HepG2 (cell line): ENCODE measurements around the gene NFRKB. TPM values are rescaled to one million over a fixed set of nuclear protein-coding genes. Genes with fewer than 3 reads are reported as not detected.

Experiments used
- ATAC-seq: fragments of 200-7000 bp; cut with Tn5 transposase; 3 replicates; pipeline ENCODE4 v1.9.1; 2020; ENCODE audit warnings: mild to moderate bottlenecking, moderate library complexity
- BruUV-seq: library from RNA; stranded (reverse); fragments of 400-500 nt; replicated peaks from 2 replicates; lab custom pipeline; 2021; lab: Mats Ljungman, UMichigan
- CTCF ChIA-PET: fragments of 300-600 bp; formaldehyde crosslinking; extraction: SDS; loops from one replicate; lab custom pipeline; 2021; ENCODE audit warnings: low total read pairs, inconsistent platforms, low intra/inter-chr PET ratio; lab: Yijun Ruan, JAX
- POLR2A ChIA-PET: fragments of 350-600 bp; sonication (Branson Sonifier 250); formaldehyde crosslinking; loops from one replicate; lab custom pipeline; 2020; ENCODE audit warnings: antibody characterized with exemption, inconsistent platforms; lab: Yijun Ruan, JAX
- DNase-seq: peaks from one replicate; pipeline ENCODE4 v3.0.0-alpha.2; 2015; ENCODE audit warnings: low spot score
- FAIRE-seq: peaks from 3 replicates; lab custom pipeline; 2011; peaks lifted over from hg19 to GRCh38; lab: Jason Lieb, UNC
- H2AFZ ChIP-seq: one replicate; pipeline ENCODE4 v1.6.1; 2011; ENCODE audit warnings: low read length, inconsistent platforms
- H3K27ac ChIP-seq: fragments of 300-600 bp; 3 replicates; pipeline ENCODE4 v1.8.0; 2011; ENCODE audit warnings: mixed run types, mild to moderate bottlenecking, mixed read lengths, low read length, inconsistent platforms; ENCODE audit not compliant: insufficient read depth; ENCODE audit errors: extremely low read length
- H3K27me3 ChIP-seq, 2 experiments: fragments of 200-600 bp in 1 of 2; 2 replicates in 1 of 2; 3 replicates in 1 of 2; pipeline versions ENCODE4 v1.6.0 to v1.8.0; 2011; ENCODE audit warnings: low read length in 2 of 2, mild to moderate bottlenecking in 2 of 2, moderate library complexity in 2 of 2, inconsistent platforms in 1 of 2; ENCODE audit not compliant: insufficient read depth in 2 of 2, control insufficient read depth in 1 of 2
- H3K36me3 ChIP-seq, 2 experiments: fragments of 200-600 bp in 1 of 2; replicated peaks in 1 of 2; 2 replicates in 1 of 2; 3 replicates in 1 of 2; pipeline versions ENCODE4 v1.5.1 to v1.8.0; 2011; ENCODE audit warnings: low read length in 2 of 2, inconsistent platforms in 1 of 2; ENCODE audit not compliant: insufficient read depth in 2 of 2, control insufficient read depth in 1 of 2
- H3K4me1 ChIP-seq: 2 replicates; pipeline ENCODE4 v1.5.1; 2012; ENCODE audit warnings: low read length, inconsistent platforms; ENCODE audit not compliant: insufficient read depth
- H3K4me2 ChIP-seq: 2 replicates; pipeline ENCODE4 v1.6.0; 2011; ENCODE audit warnings: low read depth, low read length, inconsistent platforms
- H3K4me3 ChIP-seq, 3 experiments: fragments of 200-600 bp in 1 of 3; sonication (generic), shearing (Covaris generic) in 1 of 3; replicated peaks in 1 of 3; 2 replicates each; pipeline ENCODE4 v1.5.1; 2011 to 2016; ENCODE audit warnings: low read length in 3 of 3, inconsistent platforms in 2 of 3, low read depth in 2 of 3, mild to moderate bottlenecking in 2 of 3, control low read depth in 1 of 3, mixed read lengths in 1 of 3; ENCODE audit not compliant: insufficient read depth in 1 of 3
- H3K79me2 ChIP-seq: one replicate; pipeline ENCODE4 v1.6.1; 2011; ENCODE audit warnings: low read length, inconsistent platforms; ENCODE audit not compliant: insufficient read depth
- H3K9ac ChIP-seq: 2 replicates; pipeline ENCODE4 v1.6.0; 2011; ENCODE audit warnings: mild to moderate bottlenecking, low read depth, low read length, inconsistent platforms; ENCODE audit not compliant: insufficient read depth
- H3K9me3 ChIP-seq: 2 replicates; pipeline ENCODE4 v1.5.1; 2012; ENCODE audit warnings: mild to moderate bottlenecking, low read length
- H4K20me1 ChIP-seq: 2 replicates; pipeline ENCODE4 v1.6.0; 2011; ENCODE audit warnings: inconsistent platforms, mild to moderate bottlenecking, low read length, moderate library complexity; ENCODE audit not compliant: insufficient read depth
- AGO1 ChIP-seq: fragments of 200-400 bp; formaldehyde crosslinking; IDR thresholded peaks from 2 replicates; pipeline ENCODE4 v1.6.1; 2017; ENCODE audit warnings: mild to moderate bottlenecking, low read depth, low read length, moderate library complexity; ENCODE audit not compliant: poor library complexity, severe bottlenecking
- ARNT ChIP-seq: fragments of 450-650 bp; IDR thresholded peaks from 2 replicates; pipeline ENCODE4 v1.6.1; 2017
- CTCF ChIP-seq: sonication (generic); formaldehyde crosslinking; IDR thresholded peaks from 2 replicates; pipeline ENCODE4 v1.5.0; 2020; ENCODE audit warnings: mild to moderate bottlenecking, missing genetic modification reagents, moderate library complexity
- ISX ChIP-seq: sonication (generic); formaldehyde crosslinking; conservative IDR thresholded peaks from 2 replicates; pipeline ENCODE4 v1.5.0; 2020; ENCODE audit warnings: missing genetic modification reagents
- MLXIP ChIP-seq: sonication (generic); formaldehyde crosslinking; IDR thresholded peaks from 2 replicates; pipeline ENCODE4 v1.9.0; 2021; ENCODE audit warnings: missing genetic modification reagents, borderline replicate concordance
- PAX8 ChIP-seq: sonication (generic); formaldehyde crosslinking; IDR thresholded peaks from 2 replicates; pipeline ENCODE4 v1.8.0; 2022; ENCODE audit warnings: mild to moderate bottlenecking, missing genetic modification reagents, borderline replicate concordance
- SYNCRIP ChIP-seq: fragments of 200-400 bp; formaldehyde crosslinking; IDR thresholded peaks from 2 replicates; pipeline ENCODE4 v1.6.1; 2018; ENCODE audit warnings: mild to moderate bottlenecking, low read depth, low read length; ENCODE audit not compliant: insufficient read depth
- U2AF1 ChIP-seq: fragments of 200-400 bp; formaldehyde crosslinking; optimal IDR thresholded peaks from 2 replicates; pipeline ENCODE3; 2017; ENCODE audit warnings: mild to moderate bottlenecking, low read depth, low read length
- ZNF263 ChIP-seq: sonication (generic); formaldehyde crosslinking; IDR thresholded peaks from 2 replicates; pipeline ENCODE4 v1.4.0; 2020; ENCODE audit warnings: missing genetic modification reagents
- ZNF333 ChIP-seq: sonication (generic); formaldehyde crosslinking; IDR thresholded peaks from 2 replicates; pipeline ENCODE4 v1.4.0; 2020; ENCODE audit warnings: mild to moderate bottlenecking, missing genetic modification reagents, borderline replicate concordance
- ZNF343 ChIP-seq: sonication (generic); formaldehyde crosslinking; IDR thresholded peaks from 2 replicates; pipeline ENCODE4 v1.4.0; 2020; ENCODE audit warnings: mild to moderate bottlenecking, missing genetic modification reagents
- ZNF570 ChIP-seq: sonication (generic); formaldehyde crosslinking; IDR thresholded peaks from 2 replicates; pipeline ENCODE4 v1.4.0; 2020; ENCODE audit warnings: mild to moderate bottlenecking, missing genetic modification reagents, borderline replicate concordance
- ZNF841 ChIP-seq: sonication (generic); formaldehyde crosslinking; IDR thresholded peaks from 2 replicates; pipeline ENCODE4 v1.8.1; 2023; ENCODE audit warnings: missing genetic modification reagents, borderline replicate concordance
- WGBS: methylation state at CpG from one replicate; pipeline ENCODE4 v1.1.6; 2017; ENCODE audit warnings: low lambda C conversion rate; 5-methylcytosine and 5-hydroxymethylcytosine counted together
- in situ Hi-C: cut with HindIII; loops from 2 replicates; pipeline ENCODE4 v1.10.0; 2017; ENCODE audit warnings: low pct_unique_long_range_greater_than_20kb; ENCODE audit not compliant: extremely low pct_ligation_motif_present
- intact Hi-C: fragments of 100-400 bp; cut with micrococcal nuclease; formaldehyde crosslinking; loops from one replicate; pipeline ENCODE4 v1.10.0; 2022; ENCODE audit not compliant: unreplicated experiment
- polyA plus RNA-seq, 8 experiments: library from polyadenylated mRNA; depleted of rRNA in 3 of 8; stranded (reverse) in 7 of 8; unstranded in 1 of 8; fragments of >200 nt; fragmentation: Illumina TruSeq in 4 of 8; extraction: Trizol in 4 of 8; gene quantifications; 2 replicates each; pipeline versions ENCODE4 v1.2.1 to v1.2.3, GENCODE V29; 2011 to 2016; ENCODE audit warnings: low read depth in 4 of 8, missing spikeins in 1 of 8, mixed read lengths in 1 of 8; ENCODE audit not compliant: insufficient read depth in 1 of 8
- total RNA-seq, 5 experiments: library from RNA; depleted of rRNA; stranded (reverse); fragments of >200 nt; fragmentation: Illumina TruSeq; extraction: Trizol; gene quantifications; 2 replicates each; pipeline ENCODE4 v1.2.3, GENCODE V29; 2016; ENCODE audit warnings: low read depth in 1 of 5

Gene NFRKB
- total and polyA plus RNA-seq, 2 of the 13 experiments (the other 11 are each of a cell fraction or from before 2014, with no cell fraction given) = 22.9 to 23.7 TPM

- TF ChIP-seq ZNF570 (CRISPR knock-in tag) (no peak), PAX8 (CRISPR knock-in tag) (no peak), ZNF333 (no peak), U2AF1 (no peak), ZNF263 (CRISPR knock-in tag) (no peak), ZNF841 (CRISPR knock-in tag) (no peak)
Observed at GRCh38 chr11:129922674-129923073, 27.3 kb upstream of the NFRKB start (continued).

- POLR2A ChIA-PET = no interaction called here
- no peaks in the 10 kb centered on the region for H3K79me2 ChIP-seq
- 94% methylated on average over 21 of the region's 22 CpGs for WGBS
- BruUV-seq = no TSS peak
- H3K4me3 ChIP-seq = no peak overlapping the region
- H3K9ac ChIP-seq = no peak overlapping the region
- no peaks in the 10 kb centered on the region for H3K9me3 ChIP-seq
- no peak overlapping the region for H3K27ac ChIP-seq
- H3K4me1 ChIP-seq = no peaks in the 10 kb centered on the region
- FAIRE-seq (no peak), ATAC-seq (no peak), DNase-seq (no peak)
- intact Hi-C loops = no loop called here
- no peaks in the 10 kb centered on the region for H4K20me1 ChIP-seq
- CTCF ChIA-PET = no interaction called here
- H3K36me3 ChIP-seq = peaks cover 11 to 40% of the 10 kb centered on the region in 2 experiments
- H2AFZ ChIP-seq = no peak overlapping the region
- no peaks in the 10 kb centered on the region for H3K27me3 ChIP-seq
- H3K4me2 ChIP-seq = no peak overlapping the region
- in situ Hi-C loops = no loop called here
- TF ChIP-seq ISX (CRISPR knock-in tag) (no peak), ZNF343 (no peak), ARNT (no peak), MLXIP (CRISPR knock-in tag) (no peak), SYNCRIP (no peak), CTCF (CRISPR knock-in tag) (no peak), AGO1 (no peak)
Observed at GRCh38 chr11:129918361-129918760, 23.0 kb upstream of the NFRKB start.
